Keratinocyte (primary cell): ENCODE measurements around the gene CYTIP. TPM values are rescaled to one million over a fixed set of nuclear protein-coding genes. Genes with fewer than 3 reads are reported as not detected.

Experiments used
- DNase-seq: peaks from one replicate; pipeline ENCODE4 v3.0.0-alpha.2; 2011; ENCODE audit warnings: low read depth, missing footprints, low spot score
- FAIRE-seq: peaks from 2 replicates; lab custom pipeline; 2011; peaks lifted over from hg19 to GRCh38; lab: Jason Lieb, UNC
- H2AFZ ChIP-seq: 2 replicates; pipeline ENCODE4 v1.6.0; 2012; ENCODE audit warnings: low read length, control low read depth, inconsistent platforms; ENCODE audit not compliant: control insufficient read depth
- H3K27ac ChIP-seq: 2 replicates; pipeline ENCODE4 v1.5.1; 2011; ENCODE audit warnings: low read length; ENCODE audit not compliant: control insufficient read depth, insufficient read depth
- H3K27me3 ChIP-seq: 3 replicates; pipeline ENCODE4 v1.6.0; 2011; ENCODE audit warnings: low read length; ENCODE audit not compliant: control insufficient read depth, insufficient read depth; ENCODE audit errors: extremely low read depth
- H3K36me3 ChIP-seq, 2 experiments: 2 replicates in 1 of 2; 3 replicates in 1 of 2; pipeline ENCODE4 v1.5.1; 2011; ENCODE audit warnings: low read length in 2 of 2, mild to moderate bottlenecking in 1 of 2; ENCODE audit not compliant: control insufficient read depth in 2 of 2, insufficient read depth in 2 of 2; ENCODE audit errors: extremely low read depth in 1 of 2
- H3K4me1 ChIP-seq: 3 replicates; pipeline ENCODE4 v1.5.1; 2011; ENCODE audit warnings: low read length; ENCODE audit not compliant: control insufficient read depth, insufficient read depth; ENCODE audit errors: extremely low read depth
- H3K4me2 ChIP-seq: 3 replicates; pipeline ENCODE4 v1.6.0; 2011; ENCODE audit warnings: low read depth, low read length; ENCODE audit not compliant: control insufficient read depth, insufficient read depth; ENCODE audit errors: extremely low read depth
- H3K4me3 ChIP-seq, 3 experiments: fragments of 200-600 bp in 1 of 3; sonication (generic) in 1 of 3; 2 replicates in 2 of 3; 3 replicates in 1 of 3; pipeline ENCODE4 v1.5.1; 2011 to 2016; ENCODE audit warnings: low read length in 3 of 3, mild to moderate bottlenecking in 3 of 3, control low read depth in 2 of 3, inconsistent platforms in 1 of 3, low read depth in 1 of 3, mixed read lengths in 1 of 3, mixed run types in 1 of 3, moderate library complexity in 1 of 3; ENCODE audit not compliant: control insufficient read depth in 2 of 3, insufficient read depth in 2 of 3; ENCODE audit errors: extremely low read depth in 1 of 3
- H3K79me2 ChIP-seq: 2 replicates; pipeline ENCODE4 v1.6.0; 2012; ENCODE audit warnings: low read length; ENCODE audit not compliant: control insufficient read depth, insufficient read depth
- H3K9ac ChIP-seq: 3 replicates; pipeline ENCODE4 v1.6.0; 2011; ENCODE audit warnings: low read length; ENCODE audit not compliant: control insufficient read depth, insufficient read depth; ENCODE audit errors: extremely low read depth
- H3K9me1 ChIP-seq: 3 replicates; pipeline ENCODE4 v1.6.0; 2011; ENCODE audit warnings: low read length; ENCODE audit not compliant: control insufficient read depth, insufficient read depth; ENCODE audit errors: extremely low read depth
- H3K9me3 ChIP-seq: 2 replicates; pipeline ENCODE4 v1.5.1; 2012; ENCODE audit warnings: low read depth, low read length; ENCODE audit not compliant: control insufficient read depth
- H4K20me1 ChIP-seq: 3 replicates; pipeline ENCODE4 v1.6.0; 2011; ENCODE audit warnings: low read length; ENCODE audit not compliant: control insufficient read depth, insufficient read depth; ENCODE audit errors: extremely low read depth
- CTCF ChIP-seq, 3 experiments: IDR thresholded peaks in 1 of 3; conservative IDR thresholded peaks in 1 of 3; optimal IDR thresholded peaks in 1 of 3; 2 replicates in 2 of 3; 3 replicates in 1 of 3; pipeline versions ENCODE3 to v1.5.1; 2011; ENCODE audit warnings: low read length in 3 of 3, mild to moderate bottlenecking in 3 of 3, moderate library complexity in 2 of 3, control low read depth in 1 of 3, inconsistent platforms in 1 of 3; ENCODE audit not compliant: insufficient read depth in 2 of 3; ENCODE audit errors: extremely low read depth in 1 of 3
- EZH2 ChIP-seq: IDR thresholded peaks from one replicate; pipeline ENCODE4 v1.6.1; 2012; ENCODE audit warnings: inconsistent platforms, mild to moderate bottlenecking, low read length, moderate library complexity
- dilution Hi-C: fragments of 300-500 bp; cut with MboI; formaldehyde crosslinking; loops from one replicate; pipeline ENCODE4 v1.7.0; 2020; ENCODE audit warnings: low sequenced_read_pairs; ENCODE audit not compliant: extremely low pct_ligation_motif_present
- polyA plus RNA-seq, 5 experiments: library from polyadenylated mRNA; depleted of rRNA in 3 of 5; stranded (reverse) in 3 of 5; stranded (forward) in 1 of 5; unstranded in 1 of 5; fragments of >200 nt; gene quantifications; 1 replicate in 1 of 5; 2 replicates in 3 of 5; 3 replicates in 1 of 5; pipeline versions ENCODE4 v1.2.1 to v1.2.3, GENCODE V29; 2011 to 2012; ENCODE audit warnings: missing spikeins in 2 of 5, low read depth in 1 of 5, low replicate concordance in 1 of 5

Gene CYTIP
- polyA plus RNA-seq, 1 donor (not counting 4 experiments of a cell fraction or from before 2014, with no cell fraction given), result 0.21 TPM

GRCh38 chr2:157432475-157433106 lies 11.3 kb downstream of the CYTIP start:
- no peaks in the 10 kb centered on the region for H3K9me1 ChIP-seq
- H3K27ac ChIP-seq, result no peak overlapping the region
- no peaks in the 10 kb centered on the region for H3K27me3 ChIP-seq
- no peaks in the 10 kb centered on the region for H3K36me3 ChIP-seq
- H3K4me2 ChIP-seq, result no peak overlapping the region
- H3K4me1 ChIP-seq, result no peaks in the 10 kb centered on the region
- dilution Hi-C loops, result no loop called here
- no peaks in the 10 kb centered on the region for H3K9me3 ChIP-seq
- H3K79me2 ChIP-seq, result no peaks in the 10 kb centered on the region
- no peaks in the 10 kb centered on the region for H4K20me1 ChIP-seq
- no peak overlapping the region for H2AFZ ChIP-seq
- TF ChIP-seq EZH2 (no peak), CTCF (optimal IDR thresholded peaks at IDR 0.05 in 1 of 3, IDR thresholded peaks at IDR 0.05 in 1 of 3, conservative IDR thresholded peaks at IDR 0.05 in 1 of 3; ENCODE audit: extremely low read depth in 1 of 3, insufficient read depth in 2 of 3, low read length in 3 of 3) (no peak)
- DNase-seq (no peak), FAIRE-seq (no peak)
- H3K9ac ChIP-seq, result no peak overlapping the region
- H3K4me3 ChIP-seq, result no peak overlapping the region

- H3K9ac ChIP-seq, result no peak overlapping the region
- H4K20me1 ChIP-seq, result no peaks in the 10 kb centered on the region
- no peak for FAIRE-seq
- dilution Hi-C loops, result no loop called here
- no peaks in the 10 kb centered on the region for H3K4me1 ChIP-seq
- no peaks in the 10 kb centered on the region for H3K9me3 ChIP-seq
- no peak overlapping the region for H3K4me2 ChIP-seq
- no peaks in the 10 kb centered on the region for H3K79me2 ChIP-seq
- no peaks in the 10 kb centered on the region for H3K27me3 ChIP-seq
- no peak overlapping the region for H3K27ac ChIP-seq
- H3K36me3 ChIP-seq, result no peaks in the 10 kb centered on the region
- no peak for TF ChIP-seq EZH2
- no peak for TF ChIP-seq CTCF (optimal IDR thresholded peaks at IDR 0.05 in 1 of 3, IDR thresholded peaks at IDR 0.05 in 1 of 3, conservative IDR thresholded peaks at IDR 0.05 in 1 of 3; ENCODE audit: extremely low read depth in 1 of 3, insufficient read depth in 2 of 3, low read length in 3 of 3)
- H2AFZ ChIP-seq, result no peak overlapping the region
- no peaks in the 10 kb centered on the region for H3K9me1 ChIP-seq
- H3K4me3 ChIP-seq, result no peak overlapping the region
- no peak for DNase-seq
Observed at GRCh38 chr2:157431176-157431575, 12.7 kb downstream of the CYTIP start.
